AG09309 (cell line): ENCODE data around the gene EGF.
"Not testable (repeated sequence)": the region's sequence is repeated elsewhere in the genome, so short reads cannot be mapped to it uniquely, and the experiment has no call there.

Experiments
- DNase-seq: peaks from one replicate; pipeline ENCODE4 v3.0.0-alpha.2; 2010; ENCODE audit warnings: low read depth
- H3K4me3 ChIP-seq: 2 replicates; pipeline ENCODE4 v1.5.1; 2011; ENCODE audit warnings: mild to moderate bottlenecking, low read depth, low read length, moderate library complexity; ENCODE audit not compliant: control insufficient read depth
- CTCF ChIP-seq: IDR thresholded peaks from 2 replicates; pipeline ENCODE4 v1.5.1; 2011; ENCODE audit warnings: mild to moderate bottlenecking, low read depth, low read length, inconsistent platforms; ENCODE audit not compliant: insufficient read depth, control insufficient read depth; ENCODE audit errors: missing control alignments

Gene EGF

GRCh38 chr4:110032603-110033002, 119.9 kb downstream of the EGF start:
- H3K4me3 ChIP-seq, result no peak overlapping the region
- no peak for DNase-seq
- no peak for TF ChIP-seq CTCF

- no peak for TF ChIP-seq CTCF
- no peak overlapping the region for H3K4me3 ChIP-seq
- DNase-seq, result no peak
These were observed 120.8 kb downstream of the EGF start for GRCh38 chr4:110033355-110034025.

- no peak overlapping the region for H3K4me3 ChIP-seq
- no peak for TF ChIP-seq CTCF
- DNase-seq, result no peak
These were observed 121.3 kb downstream of the EGF start for GRCh38 chr4:110034026-110034393.

GRCh38 chr4:110039164-110039563, 126.5 kb downstream of the EGF start:
- DNase-seq, H3K4me3 ChIP-seq: not testable (repeated sequence)

- H3K4me3 ChIP-seq, result no peak overlapping the region
- no peak for DNase-seq
- no peak for TF ChIP-seq CTCF
These were observed 129.1 kb downstream of the EGF start for GRCh38 chr4:110041735-110042134.

- DNase-seq, result no peak
- TF ChIP-seq CTCF, result no peak
- no peak overlapping the region for H3K4me3 ChIP-seq
These were observed 130.1 kb downstream of the EGF start for GRCh38 chr4:110042545-110043517.

- TF ChIP-seq CTCF, result no peak
- no peak overlapping the region for H3K4me3 ChIP-seq
- no peak for DNase-seq
These were observed 133.9 kb downstream of the EGF start for GRCh38 chr4:110046588-110047049.
